Activated T-cell treated with anti-CD3 and anti-CD28 coated beads for 1 hour (primary cell): ENCODE measurements around the gene NLE1.
"Not testable (repeated sequence)": the region's sequence is repeated elsewhere in the genome, so short reads cannot be mapped to it uniquely, and the experiment has no call there.

ENCODE experiments used
- DNase-seq: peaks from one replicate; pipeline ENCODE4 v3.0.0-alpha.2; 2020; ENCODE audit warnings: low read depth

NLE1 gene

DNA sequence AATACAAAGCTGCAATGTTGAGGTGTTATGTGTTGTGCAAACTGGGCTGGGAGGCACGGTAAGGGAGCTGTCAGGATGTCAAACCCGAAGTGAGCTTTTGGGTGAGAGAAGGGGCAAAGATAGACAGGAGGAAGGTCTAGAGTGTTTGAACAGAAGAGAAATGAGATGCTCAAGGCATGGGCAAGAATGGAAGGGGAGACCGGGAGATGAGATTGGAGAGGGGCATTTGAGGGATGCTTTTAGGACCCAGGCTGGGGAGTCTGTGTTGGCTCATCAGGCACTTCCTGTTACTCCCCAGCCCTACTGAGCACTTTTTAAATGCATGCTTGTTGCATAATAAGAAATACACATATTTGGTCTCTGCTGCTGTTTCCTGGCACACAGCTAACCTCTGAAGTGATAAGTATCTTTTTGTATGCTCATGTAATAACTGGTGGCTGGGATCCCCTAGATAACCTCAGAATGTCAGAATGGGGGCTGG, 19.2 kb upstream of the NLE1 start:
- no peak for DNase-seq

DNA sequence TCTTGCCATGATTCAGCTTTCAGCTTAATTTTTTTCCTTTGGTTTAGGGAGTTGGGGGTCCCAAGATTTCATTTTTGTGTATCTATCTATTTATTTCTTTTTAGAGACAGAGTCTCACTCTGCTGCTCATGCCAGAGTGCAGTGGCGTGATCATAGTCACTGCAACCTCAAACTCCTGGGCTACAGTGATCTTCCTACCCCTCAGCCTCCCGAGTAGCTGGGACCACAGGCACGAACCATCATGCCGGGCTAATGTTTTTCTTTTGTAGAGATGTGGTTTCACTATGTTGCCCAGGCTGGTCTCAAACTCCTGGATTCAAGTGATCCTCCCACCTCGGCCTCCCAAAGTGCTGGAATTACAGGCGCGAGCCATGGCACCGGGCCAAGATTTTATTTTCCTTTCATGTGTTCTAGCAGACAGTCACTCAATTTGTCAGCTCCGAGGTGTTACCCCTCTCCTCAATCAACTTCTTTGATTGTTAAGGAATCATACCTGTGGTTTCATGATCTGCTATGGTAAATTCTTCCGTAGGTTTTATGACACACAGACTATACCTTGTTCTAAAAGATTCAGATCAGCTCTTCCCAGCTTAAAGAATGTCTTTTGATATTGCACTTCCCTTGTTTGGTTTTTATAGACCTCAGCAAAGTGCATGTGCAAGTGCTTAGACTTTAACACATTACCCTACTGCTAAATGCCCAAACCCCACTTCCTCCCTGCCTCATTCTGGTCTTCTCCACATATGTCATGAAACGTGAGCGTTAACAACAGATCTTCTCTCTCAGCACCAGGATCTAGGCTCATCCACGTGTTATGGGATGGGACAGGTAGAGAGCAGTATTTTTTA, 18.5 kb upstream of the NLE1 start:
- no peak for DNase-seq

- no peak for DNase-seq
Measured at GRCh38 chr17:35159940-35160339, 17.8 kb upstream of the NLE1 start.

DNA sequence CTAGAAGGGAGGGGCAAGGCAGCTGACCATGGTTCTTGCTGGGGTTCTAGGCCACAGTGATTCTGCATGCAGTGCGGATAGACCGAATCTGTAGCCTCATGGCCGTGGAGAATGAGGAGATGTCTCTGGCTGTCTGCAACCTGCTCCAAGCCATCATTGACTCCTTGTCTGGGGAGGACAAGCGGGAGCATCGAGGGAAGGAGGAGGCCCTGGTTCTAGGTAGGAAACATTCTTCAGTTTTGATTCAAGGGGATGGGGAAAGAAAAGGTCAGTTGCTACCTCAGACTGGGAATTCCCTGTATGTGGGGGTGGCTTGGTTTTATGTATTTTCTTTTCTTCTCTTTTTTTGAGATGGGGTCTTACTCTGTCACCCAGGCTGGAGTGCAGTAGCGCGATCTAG, 13.1 kb upstream of the NLE1 start:
- DNase-seq, result no peak

- no peak for DNase-seq
Measured at GRCh38 chr17:35154196-35155165, 12.4 kb upstream of the NLE1 start.

DNA sequence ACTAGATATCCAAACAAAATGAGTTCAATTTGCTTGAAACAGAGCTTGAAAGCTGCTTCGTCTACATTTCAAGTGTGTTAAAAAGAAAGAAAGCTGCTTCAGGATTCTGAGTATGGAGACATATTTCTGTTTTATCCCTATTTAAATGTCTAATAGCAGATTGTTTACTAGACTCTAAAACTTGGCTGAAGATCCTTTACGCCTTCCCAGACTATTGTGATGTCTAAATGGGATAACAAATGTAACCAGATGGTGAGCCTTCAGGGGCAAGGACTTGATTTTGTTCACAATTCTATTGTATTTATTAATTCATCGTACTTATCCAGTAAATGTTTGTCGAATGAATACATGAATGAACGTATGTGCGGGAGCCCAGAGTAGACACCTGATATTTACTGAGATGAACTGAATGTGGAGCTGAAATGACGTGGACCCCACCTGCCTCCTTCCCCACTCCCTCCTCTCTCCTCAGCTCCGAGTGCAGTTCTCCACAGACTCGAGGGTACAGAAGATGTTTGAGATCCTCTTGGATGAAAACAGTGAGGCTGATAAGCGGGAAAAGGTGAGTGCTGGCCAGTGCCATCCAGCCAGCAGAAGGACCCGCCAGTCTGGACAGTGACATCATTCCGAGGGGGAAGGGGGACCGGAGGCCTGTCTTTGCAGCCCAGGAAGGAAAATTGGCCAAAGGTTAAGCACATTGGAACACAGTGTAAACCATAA, 10.5 kb upstream of the NLE1 start:
- no peak for DNase-seq

DNA sequence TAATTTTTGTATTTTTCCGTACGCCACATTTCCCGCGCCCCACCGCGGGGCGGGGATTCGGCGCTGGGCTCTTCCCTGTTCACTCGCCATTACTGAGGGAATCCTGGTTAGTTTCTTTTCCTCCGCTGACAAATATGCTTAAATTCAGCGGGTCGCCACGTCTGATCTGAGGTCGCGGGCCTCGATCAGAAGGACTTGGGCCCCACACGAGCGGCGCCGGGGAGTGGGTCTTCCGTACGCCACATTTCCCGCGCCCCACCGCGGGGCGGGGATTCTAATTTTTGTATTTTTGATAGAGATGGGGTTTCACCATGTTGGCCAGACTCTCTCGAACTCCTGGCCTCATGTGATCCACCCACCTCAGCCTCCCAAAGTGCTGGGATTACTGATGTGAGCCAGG, 9.0 kb upstream of the NLE1 start:
- DNase-seq, result not testable (repeated sequence)

- no peak for DNase-seq
Measured at GRCh38 chr17:35149941-35150340, 7.8 kb upstream of the NLE1 start.

- no peak for DNase-seq
Measured at GRCh38 chr17:35148144-35148543, 6.0 kb upstream of the NLE1 start.

DNA sequence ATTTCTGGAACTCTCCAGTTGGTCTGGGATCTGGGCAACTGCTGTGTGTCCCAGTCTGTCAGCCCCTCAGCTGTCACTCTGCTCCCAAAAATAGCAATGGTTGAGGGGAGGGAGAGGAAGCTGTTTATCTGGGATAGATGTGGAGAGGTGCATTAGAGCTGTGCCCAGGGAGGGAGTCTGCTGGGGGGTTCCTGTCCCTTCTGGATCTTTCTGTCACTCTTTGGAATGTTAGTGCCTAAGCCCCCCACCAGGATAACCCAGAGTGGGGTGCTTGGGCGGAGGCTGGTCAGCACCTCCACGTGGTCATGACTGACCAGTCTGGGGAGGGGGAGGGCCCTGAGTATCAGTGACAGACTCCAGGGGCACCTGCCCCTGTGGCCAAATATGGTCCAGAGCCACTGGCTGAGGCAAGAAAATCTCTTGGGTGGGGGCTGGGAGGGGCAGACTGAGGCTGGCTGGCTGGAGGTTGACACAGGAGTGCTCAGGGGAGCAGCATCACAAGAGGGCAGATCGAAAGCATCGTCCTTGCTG, 5.3 kb upstream of the NLE1 start, which contains the start of gene UNC45B:
Gene UNC45B (plus strand): TSS at position 443 of the 531 bp plus-strand sequence. CDS start 447 bp downstream, outside the sequence.
- no peak for DNase-seq

DNA sequence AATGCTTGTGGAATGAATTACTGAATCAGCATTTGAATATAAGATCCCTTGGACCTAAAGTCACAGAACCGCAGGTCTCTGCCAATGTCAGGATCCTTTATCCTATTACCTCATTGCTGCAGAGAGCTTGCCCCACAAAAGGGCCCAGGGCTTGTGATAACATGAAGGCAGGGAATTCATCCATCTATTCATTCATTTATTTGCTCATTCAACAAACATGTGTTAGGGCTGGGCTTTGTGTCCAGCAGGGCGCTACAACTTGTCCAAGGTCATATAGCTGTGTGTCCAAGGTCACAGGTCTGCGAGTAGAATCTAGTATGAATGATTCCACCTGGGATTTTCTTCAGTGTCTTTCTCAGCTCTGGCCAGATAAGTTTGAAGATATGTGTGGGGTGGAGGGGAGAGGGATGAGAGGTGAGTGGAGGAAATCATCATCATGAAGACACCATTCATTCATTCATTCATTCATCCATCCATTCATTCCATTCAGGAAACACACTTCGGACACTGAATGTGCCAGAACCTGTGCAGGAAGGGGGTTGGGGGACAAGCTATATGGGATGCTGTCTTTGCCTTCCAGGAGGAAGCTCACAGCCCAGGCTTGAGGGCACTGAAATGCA, 4.2 kb upstream of the NLE1 start:
- DNase-seq, result no peak

DNA sequence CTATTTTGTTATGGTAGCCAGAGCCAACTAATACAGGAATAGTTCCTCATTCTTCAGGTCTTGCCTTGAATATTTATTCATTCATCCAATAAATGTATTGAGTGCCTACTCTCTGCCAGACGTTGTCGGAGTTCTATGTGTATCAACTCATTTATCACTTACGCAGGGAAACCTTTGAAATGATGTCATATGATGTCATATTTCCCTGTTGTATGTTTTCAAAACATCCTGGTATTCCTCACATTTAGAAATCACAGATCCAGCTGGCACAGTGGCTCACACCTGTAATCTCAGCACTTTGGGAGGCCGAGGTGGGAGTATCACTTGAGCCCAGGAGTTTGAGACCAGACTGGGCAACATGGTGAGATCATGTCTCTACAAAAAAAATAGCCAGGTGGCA, 2.7 kb upstream of the NLE1 start:
- no peak for DNase-seq

- DNase-seq, result no peak
Measured at GRCh38 chr17:35142467-35142796, 329 bp upstream of the NLE1 start.

- no peak for DNase-seq
Measured at GRCh38 chr17:35138218-35138617, 3.9 kb downstream of the NLE1 start.

DNA sequence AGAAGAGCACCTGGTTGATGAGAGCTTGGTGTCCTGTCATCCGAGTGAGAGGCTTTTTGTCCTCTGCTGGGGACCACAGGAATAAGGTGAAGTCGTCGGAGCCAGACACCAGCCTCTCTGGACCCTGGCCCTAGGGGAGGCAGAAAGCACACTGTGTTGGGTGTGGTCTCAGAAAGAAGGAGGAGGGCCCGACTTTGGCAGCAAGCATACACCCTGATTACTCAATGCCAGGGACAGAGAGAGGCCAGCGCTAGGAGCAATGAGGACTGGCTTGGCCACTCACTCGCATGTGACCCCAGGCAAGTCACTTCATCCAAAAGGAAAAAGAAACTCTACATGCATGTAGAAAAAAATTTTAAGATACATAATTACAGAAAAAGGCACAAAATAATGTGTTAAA, 6.8 kb downstream of the NLE1 start:
- DNase-seq, result no peak

DNA sequence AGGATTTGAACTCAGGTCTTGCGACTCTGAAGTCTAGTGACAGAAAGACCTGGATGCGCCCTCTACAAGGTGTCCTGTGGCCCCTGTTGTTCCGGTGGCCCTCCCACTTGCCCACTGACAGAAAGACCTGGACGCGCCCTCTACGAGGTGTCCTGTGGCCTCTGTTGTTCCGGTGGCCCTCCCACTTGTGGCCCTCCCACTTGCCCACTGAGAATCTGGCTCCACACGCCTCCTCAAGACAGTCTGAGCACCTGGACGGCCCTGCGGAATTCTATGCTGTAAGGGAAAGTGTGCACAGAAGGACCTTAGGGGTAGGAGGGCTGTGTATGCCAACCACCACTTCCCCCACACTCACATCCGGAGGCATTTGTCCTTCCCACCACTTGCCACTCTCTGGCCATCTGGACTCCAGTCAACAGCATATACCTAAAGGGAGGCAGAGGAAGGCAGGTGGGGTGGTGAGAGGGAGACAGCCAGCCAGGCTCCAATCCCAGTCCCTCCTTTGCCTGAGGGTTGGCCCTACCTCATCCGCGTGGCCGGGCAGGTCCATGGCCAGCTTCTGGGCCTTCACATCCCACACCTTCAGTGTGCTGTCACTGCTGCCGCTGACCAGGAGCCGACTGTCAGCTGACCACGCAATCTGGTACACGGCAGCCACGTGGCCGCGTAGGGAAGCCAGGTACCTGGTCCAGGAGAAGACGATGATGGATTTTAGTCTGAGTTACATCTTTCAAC, 9.1 kb downstream of the NLE1 start:
- no peak for DNase-seq

DNA sequence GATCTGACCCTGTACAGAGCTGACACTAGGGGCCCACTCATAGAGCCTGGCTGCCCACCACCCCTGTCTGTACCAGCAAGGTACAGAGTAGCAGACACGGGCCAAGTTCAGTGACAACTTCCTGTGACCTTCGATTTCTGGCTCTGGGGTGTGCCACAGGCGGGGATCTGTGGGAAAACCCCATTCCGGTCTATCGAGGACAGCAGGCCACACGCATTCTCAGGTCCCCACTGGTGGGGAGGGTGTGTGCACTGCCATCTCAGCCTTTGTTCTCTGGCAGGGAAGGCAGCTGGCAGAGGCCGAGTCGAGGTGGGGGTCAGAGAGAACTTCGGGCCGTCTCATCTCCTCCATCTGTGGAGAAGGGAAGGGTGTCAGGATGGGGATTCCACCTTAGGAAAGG, 10.0 kb downstream of the NLE1 start:
- DNase-seq, result no peak

- DNase-seq, result no peak
Measured at GRCh38 chr17:35130392-35130791, 11.7 kb downstream of the NLE1 start.

- DNase-seq, result no peak
Measured at GRCh38 chr17:35129973-35130351, 12.1 kb downstream of the NLE1 start.

- no peak for DNase-seq
Measured at GRCh38 chr17:35129154-35129972, 12.7 kb downstream of the NLE1 start.
